ENCODE results near the gene ATP9B.

DNA sequence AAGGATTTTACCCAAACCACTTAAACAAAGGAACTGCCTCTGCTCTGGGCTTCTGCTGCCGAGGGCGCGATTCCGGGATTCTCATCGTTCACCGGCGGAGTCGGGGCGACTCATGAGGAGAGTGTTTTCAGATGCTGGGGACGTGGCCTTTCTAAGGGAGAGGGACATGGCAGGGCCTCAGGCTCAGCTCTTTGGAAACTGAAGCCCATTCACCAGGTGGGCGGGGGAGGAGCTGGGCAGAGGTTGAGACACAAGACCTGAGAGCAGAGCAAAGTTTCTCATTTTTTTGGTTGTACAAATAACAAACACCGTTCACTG, 356.3 kb downstream of the ATP9B start:
- TF ChIP-seq NFYB (IDR thresholded peaks at IDR 0.05; ENCODE audit: insufficient read depth, low read depth, low read length) (no peak), SIN3A (IDR thresholded peaks at IDR 0.05; ENCODE audit: low read depth, low read length) (no peak), ESRRA (IDR thresholded peaks at IDR 0.05; ENCODE audit: low read length) (no peak), SRF (IDR thresholded peaks at IDR 0.05; ENCODE audit: low read depth in 2 of 2, low read length in 2 of 2) (no peak), CTCF (IDR thresholded peaks at IDR 0.05 in 2 of 3, conservative IDR thresholded peaks at IDR 0.05 in 1 of 3; ENCODE audit: control insufficient read depth in 2 of 3, extremely low read depth in 1 of 3, insufficient read depth in 1 of 3, low read depth in 3 of 3, low read length in 3 of 3) (no peak), GABPA (IDR thresholded peaks at IDR 0.05; ENCODE audit: low read depth) (no peak), BHLHE40 (IDR thresholded peaks at IDR 0.05; ENCODE audit: borderline replicate concordance in 1 of 2, low read depth in 2 of 2, low read length in 1 of 2) (no peak), EGR1 (IDR thresholded peaks at IDR 0.05; ENCODE audit: borderline replicate concordance in 1 of 2, low read depth in 2 of 2, low read length in 2 of 2) (no peak), POLR2A (IDR thresholded peaks at IDR 0.05; ENCODE audit: low read depth, low read length) (no peak), HDAC6 (IDR thresholded peaks at IDR 0.05; ENCODE audit: unreplicated experiment) (no peak)
- TF ChIP-seq, protein P1, sequence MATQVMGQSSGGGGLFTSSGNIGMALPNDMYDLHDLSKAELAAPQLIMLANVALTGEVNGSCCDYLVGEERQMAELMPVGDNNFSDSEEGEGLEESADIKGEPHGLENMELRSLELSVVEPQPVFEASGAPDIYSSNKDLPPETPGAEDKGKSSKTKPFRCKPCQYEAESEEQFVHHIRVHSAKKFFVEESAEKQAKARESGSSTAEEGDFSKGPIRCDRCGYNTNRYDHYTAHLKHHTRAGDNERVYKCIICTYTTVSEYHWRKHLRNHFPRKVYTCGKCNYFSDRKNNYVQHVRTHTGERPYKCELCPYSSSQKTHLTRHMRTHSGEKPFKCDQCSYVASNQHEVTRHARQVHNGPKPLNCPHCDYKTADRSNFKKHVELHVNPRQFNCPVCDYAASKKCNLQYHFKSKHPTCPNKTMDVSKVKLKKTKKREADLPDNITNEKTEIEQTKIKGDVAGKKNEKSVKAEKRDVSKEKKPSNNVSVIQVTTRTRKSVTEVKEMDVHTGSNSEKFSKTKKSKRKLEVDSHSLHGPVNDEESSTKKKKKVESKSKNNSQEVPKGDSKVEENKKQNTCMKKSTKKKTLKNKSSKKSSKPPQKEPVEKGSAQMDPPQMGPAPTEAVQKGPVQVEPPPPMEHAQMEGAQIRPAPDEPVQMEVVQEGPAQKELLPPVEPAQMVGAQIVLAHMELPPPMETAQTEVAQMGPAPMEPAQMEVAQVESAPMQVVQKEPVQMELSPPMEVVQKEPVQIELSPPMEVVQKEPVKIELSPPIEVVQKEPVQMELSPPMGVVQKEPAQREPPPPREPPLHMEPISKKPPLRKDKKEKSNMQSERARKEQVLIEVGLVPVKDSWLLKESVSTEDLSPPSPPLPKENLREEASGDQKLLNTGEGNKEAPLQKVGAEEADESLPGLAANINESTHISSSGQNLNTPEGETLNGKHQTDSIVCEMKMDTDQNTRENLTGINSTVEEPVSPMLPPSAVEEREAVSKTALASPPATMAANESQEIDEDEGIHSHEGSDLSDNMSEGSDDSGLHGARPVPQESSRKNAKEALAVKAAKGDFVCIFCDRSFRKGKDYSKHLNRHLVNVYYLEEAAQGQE (IDR thresholded peaks at IDR 0.05; ENCODE audit: low read depth, low read length): no peak
